PC-3 (cell line): ENCODE measurements around the gene AK1. TPM values are rescaled to one million over a fixed set of nuclear protein-coding genes. Genes with fewer than 3 reads are reported as not detected.

Source experiments
- ATAC-seq: fragments of 200-7000 bp; cut with Tn5 transposase; 2 replicates; pipeline ENCODE4 v1.9.1; 2020; ENCODE audit warnings: mild to moderate bottlenecking, moderate library complexity
- BruUV-seq: library from RNA; stranded (reverse); fragments of 400-500 nt; replicated peaks from 2 replicates; lab custom pipeline; 2021; lab: Mats Ljungman, UMichigan
- CTCF ChIA-PET: fragments of 300-600 bp; sonication (Branson Sonifier 250); formaldehyde crosslinking; loops from one replicate; lab custom pipeline; 2022; ENCODE audit warnings: antibody characterized with exemption; lab: Charles Lee
- POLR2A ChIA-PET: fragments of 300-600 bp; sonication (Branson Sonifier 250); formaldehyde crosslinking; loops from one replicate; lab custom pipeline; 2022; ENCODE audit warnings: antibody characterized with exemption; ENCODE audit not compliant: unreplicated experiment; lab: Charles Lee
- DNase-seq: peaks from one replicate; pipeline ENCODE4 v3.0.0-alpha.2; 2015
- H2AFZ ChIP-seq: fragments of 300-600 bp; sonication (generic); 2 replicates; pipeline ENCODE4 v1.6.0; 2016; ENCODE audit warnings: antibody characterized with exemption, low read length
- H3F3A ChIP-seq: fragments of 300-600 bp; sonication (generic); one replicate; pipeline ENCODE4 v1.6.0; 2017; ENCODE audit warnings: antibody characterized with exemption, low read length, control low read depth, mild to moderate bottlenecking; ENCODE audit not compliant: unreplicated experiment
- H3K27ac ChIP-seq: fragments of 300-600 bp; sonication (generic); 2 replicates; pipeline ENCODE4 v1.5.1; 2016; ENCODE audit warnings: mild to moderate bottlenecking, low read length
- H3K27me3 ChIP-seq: fragments of 300-600 bp; sonication (generic); 2 replicates; pipeline ENCODE4 v1.6.1; 2016; ENCODE audit warnings: low read length, mixed read lengths
- H3K36me3 ChIP-seq: fragments of 300-600 bp; sonication (generic); 2 replicates; pipeline ENCODE4 v1.6.1; 2016; ENCODE audit warnings: low read depth, mixed run types, low read length, mixed read lengths
- H3K4me1 ChIP-seq: fragments of 300-600 bp; sonication (generic); 2 replicates; pipeline ENCODE4 v1.5.1; 2016; ENCODE audit warnings: low read length; ENCODE audit not compliant: insufficient read depth
- H3K4me2 ChIP-seq: fragments of 300-600 bp; sonication (generic); 2 replicates; pipeline ENCODE4 v1.6.0; 2016; ENCODE audit warnings: low read length
- H3K4me3 ChIP-seq: fragments of 300-600 bp; sonication (generic); 2 replicates; pipeline ENCODE4 v1.5.1; 2016; ENCODE audit warnings: mild to moderate bottlenecking, low read length, mixed read lengths
- H3K79me2 ChIP-seq: fragments of 300-600 bp; sonication (generic); 2 replicates; pipeline ENCODE4 v1.6.1; 2017; ENCODE audit warnings: low read length, mixed read lengths
- H3K9ac ChIP-seq: fragments of 300-600 bp; sonication (generic); 2 replicates; pipeline ENCODE4 v1.6.0; 2016; ENCODE audit warnings: mild to moderate bottlenecking, low read length
- H3K9me2 ChIP-seq: fragments of 300-600 bp; sonication (generic); replicated peaks from 2 replicates; pipeline ENCODE4 v1.6.1; 2016; ENCODE audit warnings: mixed run types, low read length, mixed read lengths
- H3K9me3 ChIP-seq: fragments of 300-600 bp; sonication (generic); 2 replicates; pipeline ENCODE4 v1.6.1; 2016; ENCODE audit warnings: low read length, mixed read lengths
- H4K20me1 ChIP-seq: fragments of 300-600 bp; sonication (generic); 2 replicates; pipeline ENCODE4 v1.6.1; 2016; ENCODE audit warnings: low read length, mixed read lengths
- EZH2 ChIP-seq: fragments of 300-600 bp; sonication (generic); IDR thresholded peaks from one replicate; pipeline ENCODE4 v1.6.1; 2017; ENCODE audit warnings: antibody characterized with exemption, mild to moderate bottlenecking, low read length; ENCODE audit not compliant: unreplicated experiment
- EZH2phosphoT487 ChIP-seq: fragments of 300-600 bp; sonication (generic); IDR thresholded peaks from 2 replicates; pipeline ENCODE4 v1.6.1; 2018; ENCODE audit warnings: mild to moderate bottlenecking, antibody characterized with exemption, low read length, borderline replicate concordance
- intact Hi-C: fragments of 100-400 bp; cut with micrococcal nuclease; formaldehyde crosslinking; loops from 2 replicates; pipeline ENCODE4 v1.9.0; 2023
- total RNA-seq: library from RNA; depleted of rRNA; stranded (reverse); fragments of >200 nt; gene quantifications from 2 replicates; pipeline ENCODE4 v1.2.3, GENCODE V29; 2014
- TF ChIP-seq, protein P1 (sequence below): fragments of 300-600 bp; sonication (generic); conservative IDR thresholded peaks from 2 replicates; pipeline ENCODE4 v1.5.1; 2017; ENCODE audit warnings: antibody characterized with exemption, low read depth, mild to moderate bottlenecking, low read length

AK1 gene
- total RNA-seq, 1 experiment from 2014 or later, result 79.1 TPM

- Histone ChIP-seq H3K9me3 (no peaks in the 10 kb centered on the region), H3K9ac (no peak overlapping the region), H3K27me3 (no peaks in the 10 kb centered on the region), H3K4me3 (no peak overlapping the region), H2AFZ (no peak overlapping the region), H3K79me2 (no peaks in the 10 kb centered on the region), H3K4me1 (no peaks in the 10 kb centered on the region), H3F3A (no peaks in the 10 kb centered on the region), H3K4me2 (no peak overlapping the region), H3K36me3 (no peaks in the 10 kb centered on the region), H4K20me1 (no peaks in the 10 kb centered on the region), H3K9me2 (no peaks in the 10 kb centered on the region), H3K27ac (no peak overlapping the region)
- ChIA-PET CTCF (no interaction called here), POLR2A (no interaction called here)
- BruUV-seq, result no TSS peak
- TF ChIP-seq, protein P1, sequence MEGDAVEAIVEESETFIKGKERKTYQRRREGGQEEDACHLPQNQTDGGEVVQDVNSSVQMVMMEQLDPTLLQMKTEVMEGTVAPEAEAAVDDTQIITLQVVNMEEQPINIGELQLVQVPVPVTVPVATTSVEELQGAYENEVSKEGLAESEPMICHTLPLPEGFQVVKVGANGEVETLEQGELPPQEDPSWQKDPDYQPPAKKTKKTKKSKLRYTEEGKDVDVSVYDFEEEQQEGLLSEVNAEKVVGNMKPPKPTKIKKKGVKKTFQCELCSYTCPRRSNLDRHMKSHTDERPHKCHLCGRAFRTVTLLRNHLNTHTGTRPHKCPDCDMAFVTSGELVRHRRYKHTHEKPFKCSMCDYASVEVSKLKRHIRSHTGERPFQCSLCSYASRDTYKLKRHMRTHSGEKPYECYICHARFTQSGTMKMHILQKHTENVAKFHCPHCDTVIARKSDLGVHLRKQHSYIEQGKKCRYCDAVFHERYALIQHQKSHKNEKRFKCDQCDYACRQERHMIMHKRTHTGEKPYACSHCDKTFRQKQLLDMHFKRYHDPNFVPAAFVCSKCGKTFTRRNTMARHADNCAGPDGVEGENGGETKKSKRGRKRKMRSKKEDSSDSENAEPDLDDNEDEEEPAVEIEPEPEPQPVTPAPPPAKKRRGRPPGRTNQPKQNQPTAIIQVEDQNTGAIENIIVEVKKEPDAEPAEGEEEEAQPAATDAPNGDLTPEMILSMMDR, result no peak
- no peak for TF ChIP-seq EZH2phosphoT487
- TF ChIP-seq EZH2, result no peak
- no peak for ATAC-seq
- intact Hi-C loops, result no loop called here
- DNase-seq, result no peak
Observed at GRCh38 chr9:127905788-127906191, 28.3 kb upstream of the AK1 start.

DNA sequence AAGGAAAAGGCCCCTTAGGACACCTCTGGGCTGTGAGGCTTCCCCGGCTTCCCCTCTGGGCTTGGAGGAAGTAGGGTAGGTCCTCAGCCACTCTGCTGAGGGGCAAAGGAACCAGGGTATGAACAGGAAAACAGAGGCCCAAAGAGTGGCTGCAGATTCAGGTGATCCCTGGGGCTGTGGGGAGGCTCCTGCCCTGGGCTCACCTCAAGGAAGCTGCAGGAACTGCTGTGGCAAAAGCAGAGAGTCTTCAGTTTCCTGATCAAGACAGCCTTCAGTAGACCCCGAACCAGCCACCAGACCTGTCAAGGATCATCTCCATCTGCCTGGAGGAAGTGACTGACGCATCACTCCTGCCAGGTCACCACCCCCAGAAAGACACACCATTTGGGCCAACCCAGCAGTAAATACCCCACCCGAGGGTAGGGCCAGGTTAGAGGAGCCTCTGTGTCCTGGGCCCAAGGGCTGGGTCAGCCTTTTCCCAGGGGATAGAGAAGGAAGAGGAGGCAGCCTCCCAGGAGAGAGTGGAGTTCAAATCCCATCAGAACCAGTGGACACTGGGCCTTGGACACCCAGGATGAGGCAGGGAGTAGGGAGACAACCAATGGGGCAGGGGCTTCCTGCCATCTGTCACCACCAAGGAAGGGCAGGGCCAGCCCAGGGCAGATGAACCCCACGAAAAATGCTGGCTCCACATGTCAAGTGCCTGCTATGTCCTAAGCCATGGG lies 27.7 kb upstream of the AK1 start:
- H3K27ac ChIP-seq, result no peak overlapping the region
- no peaks in the 10 kb centered on the region for H3K27me3 ChIP-seq
- ChIA-PET POLR2A (no interaction called here), CTCF (no interaction called here)
- no peak overlapping the region for H3K4me3 ChIP-seq
- no peaks in the 10 kb centered on the region for H3F3A ChIP-seq
- H4K20me1 ChIP-seq, result no peaks in the 10 kb centered on the region
- H3K9me3 ChIP-seq, result no peaks in the 10 kb centered on the region
- intact Hi-C loops, result no loop called here
- H3K36me3 ChIP-seq, result no peaks in the 10 kb centered on the region
- H3K79me2 ChIP-seq, result no peaks in the 10 kb centered on the region
- ATAC-seq (no peak; the same call in 1 of the 2 replicates), DNase-seq (no peak)
- H3K4me1 ChIP-seq, result no peaks in the 10 kb centered on the region
- no peak overlapping the region for H2AFZ ChIP-seq
- H3K9me2 ChIP-seq, result no peaks in the 10 kb centered on the region
- no TSS peak for BruUV-seq
- no peak overlapping the region for H3K9ac ChIP-seq
- TF ChIP-seq EZH2 (no peak), EZH2phosphoT487 (no peak)
- TF ChIP-seq, protein P1, result no peak
- no peak overlapping the region for H3K4me2 ChIP-seq

- Histone ChIP-seq H3K9ac (no peak overlapping the region), H3K9me3 (no peaks in the 10 kb centered on the region), H3F3A (no peaks in the 10 kb centered on the region), H3K4me3 (no peak overlapping the region), H3K27me3 (no peaks in the 10 kb centered on the region), H3K79me2 (no peaks in the 10 kb centered on the region), H3K4me2 (no peak overlapping the region), H2AFZ (no peak overlapping the region), H3K36me3 (no peaks in the 10 kb centered on the region), H3K27ac (no peak overlapping the region), H3K9me2 (no peaks in the 10 kb centered on the region), H3K4me1 (peaks cover 5% of the 10 kb centered on the region; the same call in 1 of the 2 replicates), H4K20me1 (no peaks in the 10 kb centered on the region)
- ATAC-seq, result no peak
- no TSS peak for BruUV-seq
- no peak for DNase-seq
- ChIA-PET POLR2A (no interaction called here), CTCF (no interaction called here)
- TF ChIP-seq, protein P1, result no peak
- TF ChIP-seq EZH2 (no peak), EZH2phosphoT487 (no peak)
- intact Hi-C loops, result no loop called here
Observed at GRCh38 chr9:127904561-127905003, 27.1 kb upstream of the AK1 start.
